ENCODE data around the gene ZNF544. TPM values are rescaled to one million over a fixed set of nuclear protein-coding genes. Genes with fewer than 3 reads are reported as not detected.

Gene ZNF544
- 50.4 TPM for polyA plus RNA-seq (2013, experiment 1 of 2)
- 43.8 TPM for polyA plus RNA-seq (2013, experiment 2 of 2)

- WGBS = under 1% methylated on average over 62 of the region's 62 CpGs
- H3K27ac ChIP-seq (ENCODE audit: low read depth, low read length) = peak within 1 kb of the TSS; percentile 95
- H3K27me3 ChIP-seq (ENCODE audit: insufficient read depth, low read length) = no peaks in the 10 kb centered on the region
- peak within 1 kb of the TSS; percentile 90 for H3K4me3 ChIP-seq (ENCODE audit: low read length)
- H3K9ac ChIP-seq (ENCODE audit: low read depth, low read length) = peak within 1 kb of the TSS; percentile 96
- no peaks in the 10 kb centered on the region for H3K9me3 ChIP-seq (ENCODE audit: insufficient read depth, low read depth, low read length)
- peaks cover 40% of the 10 kb centered on the region for H3K36me3 ChIP-seq (ENCODE audit: insufficient read depth, low read length)
- peaks cover 9% of the 10 kb centered on the region; the same call in 1 of the 2 replicates for H3K4me1 ChIP-seq (ENCODE audit: insufficient read depth, low read length)
Measured at GRCh38 chr19:58228585-58229254, at the start of gene ZNF544. TSS of gene ZNF544 (plus strand) at chr19:58228914. CDS start at chr19:58244024, 15,110 bp downstream.

- Histone ChIP-seq H3K9ac (ENCODE audit: low read depth, low read length) (no peak overlapping the region), H3K4me1 (ENCODE audit: insufficient read depth, low read length) (no peaks in the 10 kb centered on the region), H3K27me3 (ENCODE audit: insufficient read depth, low read length) (no peaks in the 10 kb centered on the region), H3K27ac (ENCODE audit: low read depth, low read length) (no peak overlapping the region), H3K9me3 (ENCODE audit: insufficient read depth, low read depth, low read length) (peaks cover 58% of the 10 kb centered on the region; the same call in 1 of the 2 replicates), H3K36me3 (ENCODE audit: insufficient read depth, low read length) (peaks cover 23% of the 10 kb centered on the region), H3K4me3 (ENCODE audit: low read length) (peak overlapping the region; percentile 75)
- WGBS = 69% methylated on average over 4 of the region's 4 CpGs
Measured at GRCh38 chr19:58181902-58182576, 46.7 kb upstream of the ZNF544 start.

- no peak overlapping the region; the same call in 1 of the 2 replicates for H3K27ac ChIP-seq (ENCODE audit: low read depth, low read length)
- H3K27me3 ChIP-seq (ENCODE audit: insufficient read depth, low read length) = no peaks in the 10 kb centered on the region
- H3K4me3 ChIP-seq (ENCODE audit: low read length) = peak overlapping the region; percentile 75
- H3K4me1 ChIP-seq (ENCODE audit: insufficient read depth, low read length) = no peaks in the 10 kb centered on the region
- WGBS = 22% methylated on average over 17 of the region's 17 CpGs
- peaks cover 62% of the 10 kb centered on the region; the same call in 1 of the 2 replicates for H3K9me3 ChIP-seq (ENCODE audit: insufficient read depth, low read depth, low read length)
- no peak overlapping the region for H3K9ac ChIP-seq (ENCODE audit: low read depth, low read length)
- peaks cover 28% of the 10 kb centered on the region for H3K36me3 ChIP-seq (ENCODE audit: insufficient read depth, low read length)
Measured at GRCh38 chr19:58182577-58182988, 46.1 kb upstream of the ZNF544 start.

- peak within 1 kb of the TSS; percentile 90 for H3K9ac ChIP-seq (ENCODE audit: low read depth, low read length)
- peak within 1 kb of the TSS; percentile 75 for H3K4me3 ChIP-seq (ENCODE audit: low read length)
- peak within 1 kb of the TSS; percentile 91 for H3K27ac ChIP-seq (ENCODE audit: low read depth, low read length)
- peaks cover 63% of the 10 kb centered on the region; the same call in 1 of the 2 replicates for H3K9me3 ChIP-seq (ENCODE audit: insufficient read depth, low read depth, low read length)
- peaks cover 34% of the 10 kb centered on the region for H3K36me3 ChIP-seq (ENCODE audit: insufficient read depth, low read length)
- H3K4me1 ChIP-seq (ENCODE audit: insufficient read depth, low read length) = no peaks in the 10 kb centered on the region
- no peaks in the 10 kb centered on the region for H3K27me3 ChIP-seq (ENCODE audit: insufficient read depth, low read length)
- under 1% methylated on average over 80 of the region's 80 CpGs for WGBS
Measured at GRCh38 chr19:58182989-58183816, 45.5 kb upstream of the ZNF544 start, which contains the start of gene ZNF274. TSS of gene ZNF274 (plus strand) at chr19:58183061. CDS start at chr19:58183966, 905 bp downstream.

- WGBS = 18% methylated on average over 11 of the region's 13 CpGs
- Histone ChIP-seq H3K27me3 (ENCODE audit: insufficient read depth, low read length) (no peaks in the 10 kb centered on the region), H3K27ac (ENCODE audit: low read depth, low read length) (peak overlapping the region; percentile 91; the same call in 1 of the 2 replicates), H3K4me3 (ENCODE audit: low read length) (peak overlapping the region; percentile 75), H3K9ac (ENCODE audit: low read depth, low read length) (peak overlapping the region; percentile 90), H3K9me3 (ENCODE audit: insufficient read depth, low read depth, low read length) (peaks cover 60% of the 10 kb centered on the region; the same call in 1 of the 2 replicates), H3K4me1 (ENCODE audit: insufficient read depth, low read length) (no peaks in the 10 kb centered on the region), H3K36me3 (ENCODE audit: insufficient read depth, low read length) (peaks cover 37% of the 10 kb centered on the region)
Measured at GRCh38 chr19:58183817-58184215, 44.9 kb upstream of the ZNF544 start.

GRCh38 chr19:58196901-58197616 lies 31.7 kb upstream of the ZNF544 start:
- WGBS = 63% methylated on average over 3 of the region's 6 CpGs
- 0 out of 2 replicates have a peak overlapping the region, but pooled peaks have one; percentile 2 for H3K4me3 ChIP-seq (ENCODE audit: low read length)
- H3K27ac ChIP-seq (ENCODE audit: low read depth, low read length) = no peak overlapping the region
- H3K36me3 ChIP-seq (ENCODE audit: insufficient read depth, low read length) = peaks cover 89% of the 10 kb centered on the region
- peaks cover 95% of the 10 kb centered on the region for H3K9me3 ChIP-seq (ENCODE audit: insufficient read depth, low read depth, low read length)
- H3K27me3 ChIP-seq (ENCODE audit: insufficient read depth, low read length) = no peaks in the 10 kb centered on the region
- H3K4me1 ChIP-seq (ENCODE audit: insufficient read depth, low read length) = no peaks in the 10 kb centered on the region
- no peak overlapping the region for H3K9ac ChIP-seq (ENCODE audit: low read depth, low read length)

GRCh38 chr19:58203814-58204475 lies 24.8 kb upstream of the ZNF544 start:
- 96% methylated on average over 49 of the region's 49 CpGs for WGBS
- Histone ChIP-seq H3K27ac (ENCODE audit: low read depth, low read length) (no peak overlapping the region), H3K9me3 (ENCODE audit: insufficient read depth, low read depth, low read length) (peaks cover 62% of the 10 kb centered on the region)

GRCh38 chr19:58204566-58204965 lies 24.1 kb upstream of the ZNF544 start:
- H3K9ac ChIP-seq (ENCODE audit: low read depth, low read length) = peak overlapping the region; percentile 54
- H3K27ac ChIP-seq (ENCODE audit: low read depth, low read length) = no peak overlapping the region
- H3K4me3 ChIP-seq (ENCODE audit: low read length) = peak overlapping the region; percentile 60
- peaks cover 68% of the 10 kb centered on the region for H3K36me3 ChIP-seq (ENCODE audit: insufficient read depth, low read length)
- no peaks in the 10 kb centered on the region for H3K4me1 ChIP-seq (ENCODE audit: insufficient read depth, low read length)
- peaks cover 56% of the 10 kb centered on the region for H3K9me3 ChIP-seq (ENCODE audit: insufficient read depth, low read depth, low read length)
- 93% methylated on average over 15 of the region's 15 CpGs for WGBS
- H3K27me3 ChIP-seq (ENCODE audit: insufficient read depth, low read length) = no peaks in the 10 kb centered on the region

More at GRCh38 chr19:58203814-58204475, 24.8 kb upstream of the ZNF544 start:
- Histone ChIP-seq H3K27me3 (ENCODE audit: insufficient read depth, low read length) (no peaks in the 10 kb centered on the region), H3K36me3 (ENCODE audit: insufficient read depth, low read length) (peaks cover 67% of the 10 kb centered on the region), H3K4me1 (ENCODE audit: insufficient read depth, low read length) (no peaks in the 10 kb centered on the region), H3K9ac (ENCODE audit: low read depth, low read length) (peak overlapping the region; percentile 54), H3K4me3 (ENCODE audit: low read length) (peak overlapping the region; percentile 60)

- H3K4me1 ChIP-seq (ENCODE audit: insufficient read depth, low read length) = no peaks in the 10 kb centered on the region
- no peak overlapping the region for H3K9ac ChIP-seq (ENCODE audit: low read depth, low read length)
- no peak overlapping the region for H3K4me3 ChIP-seq (ENCODE audit: low read length)
- peaks cover 87% of the 10 kb centered on the region for H3K36me3 ChIP-seq (ENCODE audit: insufficient read depth, low read length)
- no peak overlapping the region for H3K27ac ChIP-seq (ENCODE audit: low read depth, low read length)
- peaks cover 48% of the 10 kb centered on the region for H3K9me3 ChIP-seq (ENCODE audit: insufficient read depth, low read depth, low read length)
- H3K27me3 ChIP-seq (ENCODE audit: insufficient read depth, low read length) = no peaks in the 10 kb centered on the region
- 93% methylated on average over 8 of the region's 8 CpGs for WGBS
Measured at GRCh38 chr19:58209577-58209976, 19.1 kb upstream of the ZNF544 start.
